GM19467 (cell line): ENCODE results near the gene MBNL1.
"Not testable (repeated sequence)": the region's sequence is repeated elsewhere in the genome, so short reads cannot be mapped to it uniquely, and the experiment has no call there.

Experiments
- ATAC-seq: cut with Tn5 transposase; IDR thresholded peaks from one replicate; pipeline ENCODE4 v1.9.1; 2021; ENCODE audit warnings: mild to moderate bottlenecking, moderate library complexity; ENCODE audit not compliant: unreplicated experiment

The MBNL1 gene

DNA sequence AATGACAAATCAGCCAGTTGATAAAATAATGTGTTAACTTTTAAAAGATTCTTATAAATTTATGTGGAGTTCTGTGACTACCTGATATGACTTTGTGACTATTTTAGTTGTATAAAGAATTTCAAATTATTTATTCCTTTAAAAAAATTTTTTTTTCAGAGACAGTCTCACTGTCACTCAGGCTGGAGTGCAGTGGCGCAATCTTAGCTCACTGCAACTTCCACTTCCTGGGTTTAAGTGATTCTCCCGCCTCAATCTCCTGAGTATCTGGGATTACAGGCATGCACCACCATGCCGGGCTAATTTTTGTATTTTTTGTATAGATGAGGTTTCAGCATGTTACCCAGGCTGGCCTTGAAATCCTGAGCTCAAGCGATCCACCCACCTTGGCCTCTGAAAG lies 48.5 kb downstream of the MBNL1 start:
- ATAC-seq, result no peak

GRCh38 chr3:152317956-152318355 lies 49.2 kb downstream of the MBNL1 start:
- ATAC-seq, result no peak

DNA sequence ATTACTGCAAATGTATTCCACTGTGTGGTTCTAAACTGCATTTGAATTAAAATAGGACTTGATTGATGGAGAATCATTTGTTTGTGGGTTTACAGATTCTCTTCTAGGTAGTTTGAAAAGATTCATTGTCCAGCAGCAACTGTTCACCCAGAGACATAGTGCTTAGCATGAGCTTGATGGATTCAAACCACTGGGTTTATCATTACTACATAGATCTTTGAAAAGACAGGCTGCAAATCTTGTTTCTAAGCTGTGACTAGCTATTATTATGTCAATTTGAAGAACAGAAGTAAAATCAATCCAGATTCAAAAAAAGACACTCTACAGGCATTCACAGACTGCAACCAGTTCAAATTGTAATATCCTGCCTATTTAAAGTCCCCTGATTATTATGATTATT lies 49.8 kb downstream of the MBNL1 start:
- ATAC-seq, result no peak

- ATAC-seq, result no peak
These were observed 50.5 kb downstream of the MBNL1 start for GRCh38 chr3:152319256-152319655.

GRCh38 chr3:152319831-152320617 lies 51.3 kb downstream of the MBNL1 start:
- ATAC-seq, result no peak

- no peak for ATAC-seq
These were observed 52.6 kb downstream of the MBNL1 start for GRCh38 chr3:152321200-152321954.

DNA sequence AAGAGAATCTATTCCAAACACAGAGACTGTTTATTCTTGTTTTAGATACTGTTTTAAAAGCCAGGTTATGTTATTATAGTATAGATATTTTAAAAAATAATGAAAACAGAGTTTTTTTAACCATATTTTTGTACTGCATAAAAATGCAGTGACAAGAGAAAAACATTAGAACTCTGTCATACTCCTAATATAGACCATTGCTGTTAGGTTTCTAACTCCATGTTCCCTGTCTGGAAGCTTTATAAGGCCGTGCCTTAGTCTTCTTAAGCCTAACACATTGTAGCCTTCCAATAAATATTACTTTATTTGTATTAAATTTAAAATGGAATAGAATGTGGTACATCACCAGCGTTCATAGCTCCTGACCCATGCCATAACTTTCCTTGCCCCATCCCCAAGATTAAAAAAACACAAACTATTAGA lies 53.2 kb downstream of the MBNL1 start:
- no peak for ATAC-seq

DNA sequence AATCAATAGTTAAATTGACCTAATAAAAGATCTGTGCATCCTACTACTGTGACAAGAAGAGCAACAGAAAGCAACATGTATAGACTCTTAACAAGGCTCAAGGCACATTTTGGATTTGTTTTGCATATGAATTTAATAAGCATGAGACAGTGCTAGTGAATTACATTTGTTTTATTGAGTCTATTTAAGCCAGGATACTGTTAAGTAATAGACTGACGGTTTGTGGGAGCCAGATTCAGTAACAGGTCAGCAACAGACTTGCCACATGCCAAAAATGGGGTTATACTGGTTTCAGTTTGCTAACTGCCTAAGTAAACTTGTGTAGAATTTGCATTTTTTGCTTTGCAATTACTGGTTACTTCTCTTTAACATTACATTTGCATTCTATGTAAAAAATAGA lies 54.0 kb downstream of the MBNL1 start:
- no peak for ATAC-seq

DNA sequence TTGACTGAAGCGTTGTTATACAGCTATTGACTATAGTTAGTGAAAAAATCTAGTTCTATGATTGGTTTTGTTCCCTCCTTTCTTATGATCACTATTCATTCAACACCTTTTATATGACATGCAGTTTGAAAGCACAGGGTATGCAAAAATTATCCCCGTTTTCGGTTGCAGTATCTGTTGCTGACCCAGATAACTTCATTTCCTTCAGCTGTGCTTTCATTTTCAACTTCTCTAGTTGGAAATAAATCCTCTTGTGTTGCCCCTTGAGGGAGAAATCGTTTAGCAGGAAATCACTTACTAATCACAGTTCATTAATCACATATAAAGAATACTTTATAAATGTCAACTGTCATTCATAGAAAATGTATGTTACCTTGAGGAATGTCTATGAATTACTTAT lies 55.1 kb downstream of the MBNL1 start:
- ATAC-seq, result peak; percentile 77

- no peak for ATAC-seq
These were observed 56.4 kb downstream of the MBNL1 start for GRCh38 chr3:152325136-152325535.

- no peak for ATAC-seq
These were observed 58.5 kb downstream of the MBNL1 start for GRCh38 chr3:152327203-152327602.

GRCh38 chr3:152328841-152329240 lies 60.1 kb downstream of the MBNL1 start:
- no peak for ATAC-seq

DNA sequence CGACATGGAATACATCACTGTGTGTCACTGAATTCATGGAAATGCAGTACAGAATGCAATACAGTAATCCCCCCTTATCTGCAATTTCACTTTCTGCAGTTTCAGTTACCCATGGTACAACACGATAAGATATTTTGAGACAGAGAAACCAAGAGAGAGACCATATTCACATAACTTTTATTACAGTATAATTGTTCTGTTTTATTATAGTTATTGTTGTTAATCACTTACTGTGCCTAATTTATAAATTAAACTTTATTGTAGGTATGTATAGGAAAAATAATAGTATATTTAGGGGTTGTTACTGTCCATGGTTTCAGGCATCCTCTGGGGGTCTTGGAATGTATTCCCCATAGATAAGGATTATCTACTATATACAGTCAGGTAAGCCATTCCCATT lies 61.8 kb downstream of the MBNL1 start:
- ATAC-seq, result no peak

- ATAC-seq, result no peak
These were observed 62.4 kb downstream of the MBNL1 start for GRCh38 chr3:152331018-152331541.

DNA sequence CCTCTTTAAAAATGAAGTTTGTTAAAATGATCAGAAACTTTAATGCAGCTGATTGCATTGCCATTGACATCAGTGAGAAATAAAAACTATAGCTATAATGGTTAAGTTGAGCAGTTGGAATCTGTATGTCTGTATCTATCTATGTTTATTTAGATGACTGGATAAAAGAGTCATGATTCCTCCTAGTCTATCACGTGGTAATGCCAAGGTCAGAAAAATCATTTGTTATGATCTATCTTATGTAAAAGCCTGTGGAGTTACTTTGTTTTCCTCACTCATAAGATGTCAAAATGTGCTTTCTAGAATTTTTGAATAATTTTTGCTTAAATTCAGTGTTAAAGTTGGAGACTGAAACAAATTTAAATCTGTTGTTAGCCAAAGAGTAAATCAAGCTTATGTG lies 63.3 kb downstream of the MBNL1 start:
- ATAC-seq, result no peak

- ATAC-seq, result no peak
These were observed 65.2 kb downstream of the MBNL1 start for GRCh38 chr3:152333928-152334327.

DNA sequence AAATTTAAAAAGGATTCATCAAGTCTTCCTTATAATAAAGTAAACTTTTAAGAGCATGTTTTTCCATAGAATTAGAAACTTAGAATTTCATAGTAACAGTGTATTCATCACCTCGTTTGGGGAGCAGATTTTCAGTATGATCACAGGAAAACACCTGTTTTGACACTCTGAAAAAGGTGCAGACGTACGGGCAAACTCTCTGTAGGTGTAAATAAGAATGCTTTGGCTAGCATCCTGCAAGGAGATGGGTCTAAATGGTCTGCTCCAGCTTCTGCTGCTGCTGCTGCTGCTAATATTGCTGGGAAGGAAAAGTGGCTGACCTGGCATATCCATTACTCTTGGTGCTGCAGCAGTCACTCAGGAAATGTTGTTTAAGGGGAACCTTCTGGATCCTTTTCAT lies 66.0 kb downstream of the MBNL1 start:
- ATAC-seq, result no peak

- ATAC-seq, result no peak
These were observed 66.5 kb downstream of the MBNL1 start for GRCh38 chr3:152335273-152335672.

DNA sequence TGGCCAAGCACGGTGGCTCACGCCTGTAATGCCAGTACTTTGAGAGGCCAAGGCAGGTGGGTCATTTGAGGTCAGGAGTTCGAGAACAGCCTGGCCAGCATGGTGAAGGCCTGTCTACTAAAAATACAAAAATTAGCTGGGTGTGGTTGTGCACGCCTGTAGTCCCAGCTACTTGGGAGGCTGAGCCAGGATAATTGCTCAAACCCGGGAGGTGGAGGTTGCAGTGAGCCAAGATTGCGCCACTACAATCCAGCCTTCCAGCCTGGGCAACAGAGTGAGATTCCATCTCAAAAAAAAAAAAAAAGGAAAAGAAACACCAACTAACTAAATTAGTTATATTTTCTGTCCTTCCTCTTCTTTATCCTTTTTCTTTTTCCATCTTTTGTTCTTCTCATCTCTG lies 68.6 kb downstream of the MBNL1 start:
- ATAC-seq, result not testable (repeated sequence)

DNA sequence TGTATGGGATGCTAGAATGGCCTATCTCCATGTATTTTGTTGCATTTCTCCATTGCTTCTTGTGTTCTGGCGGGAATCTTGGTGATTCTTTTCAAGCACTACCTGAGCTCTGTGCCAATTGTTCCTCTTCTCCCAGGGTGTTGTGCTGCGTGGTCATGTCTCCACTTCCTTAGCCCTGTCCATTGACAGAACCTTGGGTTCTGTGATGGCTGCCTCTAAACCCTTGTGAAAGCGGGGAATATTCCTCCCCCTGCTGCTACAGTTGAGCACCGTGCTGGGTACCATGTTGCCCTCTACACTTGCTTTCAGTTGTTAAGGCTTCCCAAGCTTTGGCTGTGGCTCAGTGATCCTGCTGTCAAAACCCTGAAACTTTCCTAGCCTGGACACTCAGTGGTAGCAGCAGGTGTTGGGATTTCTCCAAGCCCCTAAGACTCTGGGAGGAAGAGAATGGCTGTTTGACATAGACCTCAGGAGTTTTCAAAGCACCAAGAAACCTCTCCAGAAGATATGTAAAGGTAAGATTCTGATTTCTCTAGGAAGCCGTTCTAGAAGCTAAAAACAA lies 69.5 kb downstream of the MBNL1 start:
- ATAC-seq, result no peak

GRCh38 chr3:152339881-152340505 lies 71.3 kb downstream of the MBNL1 start:
- no peak for ATAC-seq
